HG02610 (cell line): Measurements from ENCODE around the gene SLC16A4.
"Not testable (repeated sequence)": the region's sequence is repeated elsewhere in the genome, so short reads cannot be mapped to it uniquely, and the experiment has no call there.

Experiments
- ATAC-seq: cut with Tn5 transposase; IDR thresholded peaks from one replicate; pipeline ENCODE4 v1.9.1; 2021; ENCODE audit warnings: mild to moderate bottlenecking, moderate library complexity; ENCODE audit not compliant: unreplicated experiment

SLC16A4 gene

DNA sequence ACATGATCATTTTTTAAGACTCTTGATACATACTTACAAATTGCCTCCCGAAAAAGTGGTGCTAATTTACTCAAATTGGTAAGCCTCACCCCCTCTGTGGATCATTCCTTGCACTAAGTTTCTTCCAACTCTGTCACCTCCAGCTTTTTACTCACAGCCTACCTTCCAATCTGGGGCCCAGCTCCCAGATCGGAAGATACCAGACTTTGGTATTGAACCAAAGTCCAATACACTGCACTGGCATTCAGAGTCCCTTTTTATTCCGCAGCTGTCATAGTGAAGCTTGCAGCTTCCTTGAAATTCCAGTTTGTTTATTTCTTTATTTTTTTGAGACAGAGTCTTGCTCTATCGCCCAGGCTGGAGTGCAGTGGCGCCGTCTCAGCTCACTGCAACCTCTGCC lies 18.5 kb upstream of the SLC16A4 start:
- no peak for ATAC-seq

GRCh38 chr1:110408488-110408887 lies 17.7 kb upstream of the SLC16A4 start:
- ATAC-seq: no peak

- ATAC-seq: peak; percentile 93
Observed at GRCh38 chr1:110407260-110408210, 16.7 kb upstream of the SLC16A4 start, which contains the start of gene LAMTOR5. LAMTOR5 (minus strand) TSS chr1:110407694; CDS start chr1:110407620, 74 bp downstream.

GRCh38 chr1:110406407-110406806 lies 15.6 kb upstream of the SLC16A4 start:
- not testable (repeated sequence) for ATAC-seq

- no peak for ATAC-seq
Observed at GRCh38 chr1:110404401-110404800, 13.6 kb upstream of the SLC16A4 start.

- no peak for ATAC-seq
Observed at GRCh38 chr1:110403805-110404204, 13.0 kb upstream of the SLC16A4 start.

DNA sequence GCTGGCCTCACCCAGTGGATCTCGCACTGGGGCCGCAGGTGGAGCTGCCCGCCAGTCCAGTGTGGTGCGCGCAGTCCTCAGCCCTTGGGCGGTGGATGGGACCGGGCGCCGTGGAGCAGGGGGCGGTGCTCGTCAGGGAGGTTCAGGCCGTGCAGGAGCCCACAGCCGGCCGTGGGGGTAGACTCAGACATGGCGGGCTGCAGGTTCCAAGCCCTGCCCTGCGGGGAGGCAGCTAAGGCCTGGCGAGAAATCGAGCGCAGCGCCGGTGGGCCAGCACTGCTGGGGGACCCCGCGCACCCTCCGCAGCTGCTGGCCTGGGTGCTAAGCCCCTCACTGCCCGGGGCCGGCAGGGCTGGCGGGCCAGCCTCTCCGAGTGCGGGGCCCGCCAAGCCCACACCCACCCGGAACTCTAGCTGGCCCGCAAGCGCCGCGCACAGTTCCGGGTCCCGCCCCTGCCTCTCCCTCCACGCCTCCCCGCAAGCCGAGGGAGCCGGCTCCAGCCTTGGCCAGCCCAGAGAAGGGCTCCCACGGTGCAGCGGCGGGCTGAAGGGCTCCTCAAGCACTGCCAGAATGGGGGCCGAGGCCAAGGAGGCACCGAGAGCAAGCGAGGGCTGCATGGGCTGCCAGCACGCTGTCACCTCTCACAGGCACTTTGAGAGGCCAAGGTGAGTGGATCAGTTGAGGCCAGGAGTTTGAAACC lies 5.6 kb upstream of the SLC16A4 start:
- ATAC-seq: not testable (repeated sequence)

GRCh38 chr1:110394493-110394820 lies 3.6 kb upstream of the SLC16A4 start:
- ATAC-seq: no peak

DNA sequence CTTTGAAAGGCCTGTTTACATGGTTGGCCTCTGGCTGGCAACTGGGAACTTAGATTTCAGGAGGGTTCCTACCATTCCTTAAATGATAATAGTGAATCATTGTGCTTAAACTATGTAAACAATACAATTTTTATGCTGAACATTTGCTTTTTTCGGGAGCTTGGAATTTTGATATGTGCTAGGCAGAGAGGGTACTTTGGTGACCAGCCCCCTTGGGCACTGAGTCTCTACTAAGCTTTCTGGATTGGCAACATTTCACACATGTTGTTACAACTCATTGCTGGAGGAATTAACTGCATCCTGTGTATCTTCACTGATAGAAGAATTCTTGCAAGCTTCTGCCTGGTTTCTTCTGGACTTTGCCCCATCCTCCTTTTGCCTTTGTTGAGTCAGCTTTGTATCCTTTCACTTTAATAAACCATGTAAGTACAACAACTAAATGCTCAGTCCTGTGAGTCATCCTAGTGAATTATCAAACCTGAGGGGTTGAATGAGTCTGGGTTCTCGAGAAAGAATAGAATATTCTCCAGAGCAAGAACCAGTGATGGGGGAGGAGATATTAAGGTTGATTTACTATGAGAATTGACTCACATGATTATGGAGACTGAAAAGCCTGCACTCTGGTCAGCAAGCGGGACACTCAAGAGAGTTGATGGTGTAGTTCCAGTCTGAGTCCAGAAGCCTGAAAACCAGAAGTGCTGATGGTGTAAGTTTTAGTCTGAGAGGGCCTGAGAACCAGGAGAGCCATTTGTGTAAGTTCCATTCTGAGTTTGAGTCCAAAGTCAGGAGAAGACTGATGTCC lies 3.1 kb upstream of the SLC16A4 start:
- no peak for ATAC-seq

DNA sequence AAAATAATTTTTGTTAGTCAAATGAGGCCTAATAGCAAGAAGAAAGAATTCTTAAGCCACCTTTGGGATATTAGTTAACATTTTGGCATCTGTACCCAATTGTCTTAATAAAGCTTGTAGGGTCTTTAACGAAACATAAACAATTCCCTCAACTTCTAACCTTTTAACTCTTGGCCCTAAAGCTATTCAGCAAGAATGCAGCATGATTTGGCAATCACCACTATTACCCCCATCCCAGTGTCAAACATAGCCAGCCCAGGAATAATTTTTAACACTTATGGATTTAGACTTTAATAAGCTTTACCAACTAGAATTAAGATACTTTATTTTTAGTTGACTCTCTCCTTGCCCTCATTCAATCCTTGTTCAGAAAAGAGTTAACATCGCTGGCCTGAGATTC lies 2.5 kb upstream of the SLC16A4 start:
- no peak for ATAC-seq

- ATAC-seq: no peak
Observed at GRCh38 chr1:110390096-110390495, 730 bp downstream of the SLC16A4 start.

- peak; percentile 30 for ATAC-seq
Observed at GRCh38 chr1:110387048-110387754, 3.6 kb downstream of the SLC16A4 start.

GRCh38 chr1:110385369-110385768 lies 5.5 kb downstream of the SLC16A4 start:
- no peak for ATAC-seq

DNA sequence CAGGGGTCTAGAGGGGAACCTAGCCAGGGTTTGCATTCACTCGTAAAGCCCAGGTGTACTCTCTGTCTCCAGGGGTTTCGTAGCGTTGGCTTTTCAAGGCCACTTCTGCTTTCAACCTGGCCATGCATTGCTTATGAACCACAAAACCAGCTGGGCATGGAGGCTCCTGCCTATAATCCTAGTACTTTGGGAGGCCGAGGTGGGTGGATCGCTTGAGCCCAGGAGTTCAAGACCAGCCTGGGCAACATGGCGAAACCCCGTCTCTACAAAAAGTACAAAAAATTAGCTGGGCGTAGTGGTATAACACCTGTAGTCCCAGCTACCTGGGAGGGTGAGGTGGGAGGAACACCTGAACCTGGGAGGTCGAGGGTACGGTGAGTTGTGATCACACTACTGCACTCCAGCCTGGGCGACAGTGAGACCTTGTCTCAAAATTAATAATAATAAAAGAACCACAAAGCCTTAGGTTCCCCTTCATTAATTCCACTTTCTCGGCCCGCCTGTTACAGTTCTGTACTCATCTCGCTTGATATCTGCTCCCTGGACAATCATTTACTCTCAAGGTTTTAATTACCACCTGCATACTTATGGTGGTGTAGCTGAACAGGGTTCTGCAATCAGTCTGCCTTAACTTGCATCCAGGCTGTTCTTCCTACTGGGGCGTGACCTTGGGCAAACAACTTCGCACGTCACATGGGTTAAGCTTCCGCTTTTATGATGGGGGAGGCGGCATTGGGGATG lies 6.1 kb downstream of the SLC16A4 start:
- ATAC-seq: peak; percentile 63

DNA sequence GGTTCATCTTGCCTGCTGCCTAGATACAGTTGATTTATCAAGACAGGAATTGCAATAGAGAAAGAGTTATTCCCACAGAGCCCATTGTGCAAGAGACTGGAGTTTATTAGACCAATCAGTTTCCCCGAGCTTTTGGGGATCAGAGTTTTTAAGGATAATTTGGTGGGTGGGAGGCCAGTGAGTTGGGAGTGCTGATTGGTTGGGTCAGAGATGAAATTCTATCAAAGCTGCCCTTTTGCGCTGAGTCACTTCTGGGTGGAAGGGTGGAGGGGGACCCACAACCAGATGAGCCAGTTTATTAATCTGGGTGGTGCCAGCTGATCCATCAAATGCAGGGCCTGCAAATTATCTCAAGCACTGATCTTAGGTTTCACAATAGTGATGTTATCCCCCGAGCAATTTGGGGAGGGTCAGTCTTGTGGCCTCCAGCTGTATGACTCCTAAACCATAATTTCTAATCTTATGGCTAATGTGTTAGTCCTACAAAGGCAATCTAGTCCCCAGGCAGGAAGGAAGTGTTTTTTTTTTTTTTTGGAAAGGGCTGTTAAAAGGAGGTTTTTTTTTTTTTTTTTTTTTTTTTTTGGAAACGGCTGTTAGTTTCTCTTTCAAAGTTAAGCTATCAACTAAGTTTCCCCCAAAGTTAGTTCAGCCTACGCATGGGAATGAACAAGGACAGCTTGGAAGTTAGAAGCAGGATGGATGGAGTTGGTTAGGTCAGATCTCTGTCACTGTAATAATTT lies 7.4 kb downstream of the SLC16A4 start:
- no peak for ATAC-seq

GRCh38 chr1:110380672-110381283 lies 10.0 kb downstream of the SLC16A4 start:
- ATAC-seq: no peak

DNA sequence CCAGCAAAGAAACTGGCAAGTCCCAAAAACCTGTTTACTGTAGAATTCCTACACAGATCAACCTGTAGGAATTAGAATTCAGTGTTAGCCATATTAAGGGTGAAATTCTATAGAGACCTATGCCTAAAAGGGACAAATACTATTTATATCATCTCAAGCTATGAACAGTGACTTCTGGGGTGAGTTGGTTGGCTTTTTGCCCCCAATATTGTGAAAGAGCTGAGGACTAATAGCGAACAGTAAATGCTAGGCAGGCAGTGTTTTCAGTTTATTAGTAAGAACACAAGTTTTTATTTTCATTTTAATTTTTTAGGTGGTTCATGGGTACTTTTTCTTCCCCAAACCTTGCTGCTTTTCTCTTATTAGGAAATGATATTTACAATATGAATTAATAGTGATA lies 15.3 kb downstream of the SLC16A4 start:
- no peak for ATAC-seq

DNA sequence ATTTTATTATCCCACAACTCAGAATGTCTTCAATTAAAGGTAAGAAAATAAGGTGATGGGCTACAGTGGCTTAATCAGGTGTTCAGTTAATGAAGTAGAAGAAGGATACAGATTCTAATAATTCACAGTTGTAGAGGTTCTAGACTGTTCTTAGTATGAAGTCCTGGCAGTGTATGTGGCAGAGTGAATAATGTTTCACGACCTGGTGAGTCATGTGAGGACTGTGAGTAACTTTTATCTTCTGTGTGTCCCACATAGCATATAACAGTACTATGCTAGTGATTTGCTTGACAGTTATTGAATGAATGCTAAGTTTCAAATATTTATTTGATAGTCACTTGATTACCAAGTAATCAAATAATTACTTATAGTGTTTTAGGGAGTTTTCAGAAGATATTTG lies 20.0 kb downstream of the SLC16A4 start:
- ATAC-seq: peak; percentile 70

DNA sequence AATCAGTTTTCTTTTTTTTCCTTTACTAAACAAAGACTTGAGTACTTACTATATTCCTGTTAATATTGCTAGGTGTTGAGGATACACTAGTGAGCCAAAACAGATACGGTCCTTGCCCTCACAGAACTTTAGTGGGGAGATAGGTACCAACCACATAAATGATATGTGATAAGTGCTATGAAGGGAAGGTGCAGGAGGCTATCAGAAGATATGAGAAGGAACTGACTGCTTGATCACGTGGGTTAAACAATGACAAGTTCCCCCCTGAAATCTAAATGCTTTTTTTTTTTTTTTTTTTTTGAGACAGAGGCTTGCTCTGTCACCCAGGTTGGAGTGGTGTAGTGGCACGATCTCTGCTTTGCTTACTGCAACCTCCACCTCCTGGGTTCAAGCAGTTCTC lies 26.6 kb downstream of the SLC16A4 start:
- no peak for ATAC-seq
